ENCODE measurements around the gene MRPS7.

MRPS7 gene

GRCh38 chr17:75265614-75266315 lies 4.1 kb downstream of the MRPS7 start:
- DNase-seq (ENCODE audit: low read depth) = no peak
- TF ChIP-seq CTCF (IDR thresholded peaks at IDR 0.05; ENCODE audit: low read depth, low read length, missing control alignments) = no peak
- in situ Hi-C loops (cut with HindIII; ENCODE audit: low sequenced_read_pairs) = no loop called here
- H3K4me3 ChIP-seq (ENCODE audit: low read depth, low read length) = no peak overlapping the region

GRCh38 chr17:75266316-75267152 lies 4.9 kb downstream of the MRPS7 start:
- in situ Hi-C loops (cut with HindIII; ENCODE audit: low sequenced_read_pairs) = no loop called here
- no peak for DNase-seq (ENCODE audit: low read depth)
- TF ChIP-seq CTCF (IDR thresholded peaks at IDR 0.05; ENCODE audit: low read depth, low read length, missing control alignments) = no peak
- H3K4me3 ChIP-seq (ENCODE audit: low read depth, low read length) = no peak overlapping the region

- H3K4me3 ChIP-seq (ENCODE audit: low read depth, low read length) = no peak overlapping the region
- in situ Hi-C loops (cut with HindIII; ENCODE audit: low sequenced_read_pairs) = no loop called here
- DNase-seq (ENCODE audit: low read depth) = no peak
- no peak for TF ChIP-seq CTCF (IDR thresholded peaks at IDR 0.05; ENCODE audit: low read depth, low read length, missing control alignments)
These were observed 5.4 kb downstream of the MRPS7 start for GRCh38 chr17:75267153-75267410.

- in situ Hi-C loops (cut with HindIII; ENCODE audit: low sequenced_read_pairs) = no loop called here
- no peak for TF ChIP-seq CTCF (IDR thresholded peaks at IDR 0.05; ENCODE audit: low read depth, low read length, missing control alignments)
- no peak for DNase-seq (ENCODE audit: low read depth)
- no peak overlapping the region for H3K4me3 ChIP-seq (ENCODE audit: low read depth, low read length)
These were observed 5.9 kb downstream of the MRPS7 start for GRCh38 chr17:75267411-75268232.

GRCh38 chr17:75269844-75270217 lies 8.2 kb downstream of the MRPS7 start:
- TF ChIP-seq CTCF (IDR thresholded peaks at IDR 0.05; ENCODE audit: low read depth, low read length, missing control alignments) = no peak
- DNase-seq (ENCODE audit: low read depth) = no peak
- peak overlapping the region; percentile 83 for H3K4me3 ChIP-seq (ENCODE audit: low read depth, low read length)
- in situ Hi-C loops (cut with HindIII; ENCODE audit: low sequenced_read_pairs) = no loop called here

GRCh38 chr17:75270218-75270965 lies 8.7 kb downstream of the MRPS7 start:
- peak; percentile 3 for TF ChIP-seq CTCF (IDR thresholded peaks at IDR 0.05; ENCODE audit: low read depth, low read length, missing control alignments)
- peak overlapping the region; percentile 83 for H3K4me3 ChIP-seq (ENCODE audit: low read depth, low read length)
- DNase-seq (ENCODE audit: low read depth) = no peak
- in situ Hi-C loops (cut with HindIII; ENCODE audit: low sequenced_read_pairs) = no loop called here
